Stomach (tissue), 9 donors: Measurements from ENCODE around the gene HDAC9. TPM values are rescaled to one million over a fixed set of nuclear protein-coding genes. Genes with fewer than 3 reads are reported as not detected.
A peak's percentile ranks its signal among the peaks of the same experiment; 100 is the strongest.

Source experiments
- DNase-seq, 2 donors: peaks; one replicate each; pipeline versions ENCODE4 v3.0.0 to v3.0.0-alpha.2; 2013 to 2019
- H3K27ac ChIP-seq, 5 donors: fragments of 200-600 bp in 4 of 5; sonication (generic) in 4 of 5; one replicate each; pipeline ENCODE4 v1.5.1; 2013 to 2019; ENCODE audit warnings: mild to moderate bottlenecking in 1 of 5, moderate library complexity in 1 of 5
- H3K27me3 ChIP-seq, 3 donors: fragments of 200-600 bp; sonication (generic); one replicate each; pipeline ENCODE4 v1.5.1; 2017 to 2019; ENCODE audit warnings: mixed run types in 1 of 3
- H3K36me3 ChIP-seq, 4 donors: fragments of 200-600 bp; sonication (generic); 1 replicate in 3 of 4; 2 replicates in 1 of 4; pipeline ENCODE4 v1.5.1; 2016 to 2019
- H3K4me1 ChIP-seq, 4 donors: fragments of 200-600 bp; sonication (generic); one replicate each; pipeline ENCODE4 v1.5.1; 2016 to 2019
- H3K4me3 ChIP-seq, 4 donors: fragments of 200-600 bp; sonication (generic) in 3 of 4; one replicate each; pipeline ENCODE4 v1.5.1; 2016 to 2019; ENCODE audit warnings: mild to moderate bottlenecking in 1 of 4
- H3K9me3 ChIP-seq, 4 donors: fragments of 200-600 bp; sonication (generic); one replicate each; pipeline ENCODE4 v1.5.1; 2016 to 2019
- CTCF ChIP-seq, 7 experiments: fragments of 450-650 bp in 4 of 7; fragments of 200-600 bp in 3 of 7; sonication (generic) in 3 of 7; IDR thresholded peaks; one replicate each; pipeline ENCODE4 v1.5.1; 2016 to 2019; ENCODE audit warnings: antibody characterized with exemption in 7 of 7, control low read depth in 2 of 7, mild to moderate bottlenecking in 1 of 7
- EP300 ChIP-seq: sonication (generic); formaldehyde crosslinking; IDR thresholded peaks from one replicate; pipeline ENCODE4 v1.6.1; 2017; ENCODE audit warnings: antibody characterized with exemption
- POLR2A ChIP-seq, 4 donors: fragments of 450-650 bp; IDR thresholded peaks; one replicate each; pipeline ENCODE4 v1.6.1; 2016; ENCODE audit warnings: antibody characterized with exemption in 4 of 4, control low read depth in 2 of 4, mild to moderate bottlenecking in 1 of 4, moderate library complexity in 1 of 4
- POLR2AphosphoS5 ChIP-seq, 3 donors: sonication (generic); formaldehyde crosslinking; IDR thresholded peaks; one replicate each; pipeline ENCODE4 v1.6.1; 2016; ENCODE audit warnings: antibody characterized with exemption in 3 of 3
- WGBS, 5 donors: extraction: QIAGEN DNeasy Blood & Tissue Kit in 3 of 5; methylation state at CpG; one replicate each; pipeline versions ENCODE4 v1.1.5 to v1.1.7; 2013 to 2018; 5-methylcytosine and 5-hydroxymethylcytosine counted together
- intact Hi-C: fragments of 100-400 bp; cut with DNase I; formaldehyde crosslinking; loops from one replicate; pipeline ENCODE4 v1.15.1; 2023; ENCODE audit warnings: low total_unique reads
- polyA plus RNA-seq, 3 donors: library from polyadenylated mRNA; stranded (reverse); fragments of 200-250 nt; gene quantifications; one replicate each; pipeline ENCODE4 v1.2.3, GENCODE V29; 2013
- total RNA-seq, 5 donors: library from RNA; depleted of rRNA; stranded (reverse); fragments of >200 nt; gene quantifications; one replicate each; pipeline versions ENCODE4 v1.1.0 to v1.2.3, GENCODE V29; 2014 to 2016
- donor health status: healthy with polysubstance abuse.
- donor health status: Bipolar disorder and iron deficiency.
- donor health status: healthy.

The HDAC9 gene
- total and polyA plus RNA-seq, 8 donors: 1.4 to 60.0 (median 9.8) TPM

- no peak overlapping the region for H3K4me3 ChIP-seq
- peak overlapping the region in 1 of 5 donors; percentile 64 for H3K27ac ChIP-seq
- no peaks in the 10 kb centered on the region for H3K27me3 ChIP-seq
- H3K9me3 ChIP-seq: no peaks in the 10 kb centered on the region
- DNase-seq: no peak
- H3K4me1 ChIP-seq: peaks cover 0 to 34% (median 13%) of the 10 kb centered on the region in 4 donors
- no peaks in the 10 kb centered on the region for H3K36me3 ChIP-seq
- 85 to 91% (median 88%) methylated on average over 6 of the region's 6 CpGs for WGBS, 5 donors
- intact Hi-C loops: loop anchor here (10.0 kb wide), 1 partner anchor 221 kb away; no protein-coding TSS in a partner anchor
- TF ChIP-seq POLR2AphosphoS5 (IDR thresholded peaks at IDR 0.05): no peak
- no peak for TF ChIP-seq POLR2A (IDR thresholded peaks at IDR 0.05)
- TF ChIP-seq EP300: no peak
- TF ChIP-seq CTCF (IDR thresholded peaks at IDR 0.05): no peak
Observed at GRCh38 chr7:18575622-18576572, 80.3 kb downstream of the HDAC9 start.

GRCh38 chr7:18577096-18577771 is 81.7 kb downstream of the HDAC9 start:
- H3K4me3 ChIP-seq: no peak overlapping the region
- no peaks in the 10 kb centered on the region for H3K27me3 ChIP-seq
- WGBS, 5 donors: 19 to 38% (median 28%) methylated on average over 2 of the region's 2 CpGs
- intact Hi-C loops: loop anchor here (10.0 kb wide), 1 partner anchor 222 kb away; no protein-coding TSS in a partner anchor
- DNase-seq: peak in 1 of 2 donors; percentile 30
- H3K9me3 ChIP-seq: no peaks in the 10 kb centered on the region
- H3K4me1 ChIP-seq: peaks cover 0 to 30% (median 8%) of the 10 kb centered on the region in 4 donors
- no peaks in the 10 kb centered on the region for H3K36me3 ChIP-seq
- H3K27ac ChIP-seq: peak overlapping the region in 3 of 5 donors; percentile 25 to 64 (median 42)
- TF ChIP-seq POLR2A (IDR thresholded peaks at IDR 0.05) (no peak), POLR2AphosphoS5 (IDR thresholded peaks at IDR 0.05) (no peak), EP300 (no peak), CTCF (IDR thresholded peaks at IDR 0.05) (no peak)

- intact Hi-C loops: loop anchor here (10.0 kb wide), 1 partner anchor 225 kb away; no protein-coding TSS in a partner anchor
Observed at GRCh38 chr7:18579698-18580097, 84.1 kb downstream of the HDAC9 start.

More at GRCh38 chr7:18579698-18580097, 84.1 kb downstream of the HDAC9 start:
- Histone ChIP-seq H3K4me3 (no peak overlapping the region), H3K36me3 (no peaks in the 10 kb centered on the region), H3K27me3 (no peaks in the 10 kb centered on the region), H3K4me1 (peaks cover 0 to 16% (median 4%) of the 10 kb centered on the region in 4 donors), H3K27ac (no peak overlapping the region), H3K9me3 (no peaks in the 10 kb centered on the region)
- TF ChIP-seq EP300 (no peak), POLR2A (IDR thresholded peaks at IDR 0.05) (no peak), CTCF (IDR thresholded peaks at IDR 0.05) (no peak), POLR2AphosphoS5 (IDR thresholded peaks at IDR 0.05) (no peak)
- WGBS, 5 donors: 58 to 70% (median 68%) methylated on average over 4 of the region's 4 CpGs
- no peak for DNase-seq
